Activated CD4-positive, alpha-beta T cell treated with anti-CD3 and anti-CD28 coated beads, Interleukin-2, amount 10 ng/mL, durations not matched to agents 24 days and 14 days (primary cell): ENCODE results near the gene BBS4. TPM values are rescaled to one million over a fixed set of nuclear protein-coding genes. Genes with fewer than 3 reads are reported as not detected.
"Not testable (repeated sequence)": the region's sequence is repeated elsewhere in the genome, so short reads cannot be mapped to it uniquely, and the experiment has no call there.

Experiments used
- DNase-seq: peaks from one replicate; pipeline ENCODE4 v3.0.0; 2022
- H3K27ac Mint-ChIP-seq: one replicate; pipeline ENCODE4 v1.8.0; 2022; ENCODE audit warnings: mild to moderate bottlenecking, mixed read lengths
- H3K27me3 Mint-ChIP-seq: one replicate; pipeline ENCODE4 v1.8.0; 2022; ENCODE audit warnings: mixed read lengths
- H3K36me3 Mint-ChIP-seq: one replicate; pipeline ENCODE4 v1.8.0; 2022; ENCODE audit warnings: low read depth, mild to moderate bottlenecking, mixed read lengths
- H3K4me1 Mint-ChIP-seq: one replicate; pipeline ENCODE4 v1.8.0; 2021; ENCODE audit warnings: mixed read lengths
- H3K4me3 Mint-ChIP-seq: one replicate; pipeline ENCODE4 v1.8.0; 2022; ENCODE audit warnings: mild to moderate bottlenecking, moderate library complexity, mixed read lengths
- H3K9me3 Mint-ChIP-seq: one replicate; pipeline ENCODE4 v1.8.0; 2021; ENCODE audit warnings: mixed read lengths
- intact Hi-C: fragments of 100-400 bp; cut with micrococcal nuclease; formaldehyde crosslinking; loops from one replicate; pipeline ENCODE4 v1.15.1; 2023
- total RNA-seq: library from RNA; stranded (reverse); gene quantifications from 2 replicates; pipeline ENCODE4 v1.2.3, GENCODE V29; 2022

The BBS4 gene, protein sequence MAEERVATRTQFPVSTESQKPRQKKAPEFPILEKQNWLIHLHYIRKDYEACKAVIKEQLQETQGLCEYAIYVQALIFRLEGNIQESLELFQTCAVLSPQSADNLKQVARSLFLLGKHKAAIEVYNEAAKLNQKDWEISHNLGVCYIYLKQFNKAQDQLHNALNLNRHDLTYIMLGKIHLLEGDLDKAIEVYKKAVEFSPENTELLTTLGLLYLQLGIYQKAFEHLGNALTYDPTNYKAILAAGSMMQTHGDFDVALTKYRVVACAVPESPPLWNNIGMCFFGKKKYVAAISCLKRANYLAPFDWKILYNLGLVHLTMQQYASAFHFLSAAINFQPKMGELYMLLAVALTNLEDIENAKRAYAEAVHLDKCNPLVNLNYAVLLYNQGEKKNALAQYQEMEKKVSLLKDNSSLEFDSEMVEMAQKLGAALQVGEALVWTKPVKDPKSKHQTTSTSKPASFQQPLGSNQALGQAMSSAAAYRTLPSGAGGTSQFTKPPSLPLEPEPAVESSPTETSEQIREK
- total RNA-seq = 8.3 and 10.2 TPM in 2 replicates

DNA sequence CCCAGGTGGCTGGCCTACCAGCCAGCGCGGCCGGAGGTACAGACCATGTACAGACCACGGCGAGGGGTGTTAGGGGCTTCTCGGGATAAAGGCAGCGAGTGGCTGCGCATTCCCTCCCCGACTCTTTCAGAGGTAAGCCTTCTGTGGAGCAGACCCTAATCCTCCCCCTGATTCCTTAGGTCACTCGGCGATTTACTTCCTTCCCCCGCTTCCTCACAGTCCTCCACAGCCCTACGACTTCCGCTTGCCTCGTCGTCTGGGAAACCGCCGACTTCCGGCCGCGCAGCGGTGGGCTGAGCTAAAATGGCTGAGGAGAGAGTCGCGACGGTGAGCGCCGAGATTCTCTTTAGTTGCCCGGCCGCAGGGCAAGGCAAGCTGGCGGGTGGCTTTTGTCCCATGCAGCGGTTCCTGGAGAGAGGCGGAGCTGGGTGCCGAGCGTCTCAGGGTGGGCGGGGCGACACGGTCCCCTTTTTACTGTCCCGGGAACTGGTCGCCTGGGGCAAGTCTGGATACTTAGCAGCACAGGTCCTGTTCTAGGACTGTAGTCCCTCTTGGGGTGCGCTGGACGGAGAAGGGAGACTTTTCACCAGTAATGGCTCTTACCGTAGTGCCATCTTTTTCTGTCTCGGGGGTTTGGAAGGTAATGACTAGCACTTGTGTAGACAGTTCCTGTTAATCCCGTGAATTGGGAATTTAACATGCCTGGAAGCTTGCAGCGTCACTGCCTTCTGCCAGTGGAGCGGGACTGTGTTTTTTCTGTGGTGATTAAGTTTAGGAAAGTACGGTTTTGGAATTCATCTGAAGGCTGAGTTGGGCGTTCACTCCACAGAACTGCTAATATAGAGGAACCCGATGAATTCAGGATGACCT, at the start of gene BBS4, which contains the start of gene HIGD2B:
Gene BBS4 (plus strand): TSS at position 283 of the 870 bp plus-strand sequence. CDS start 21 bp downstream, at position 304.
Gene HIGD2B (minus strand): TSS at position 258 of the 870 bp plus-strand sequence. CDS start 9,808 bp downstream, outside the sequence.
- DNase-seq = peak; percentile 97
- Mint-ChIP-seq H3K27ac (peak within 1 kb of the TSS; percentile 88), H3K4me1 (peaks cover 21% of the 10 kb centered on the region), H3K27me3 (peaks cover under 1% of the 10 kb centered on the region), H3K36me3 (no peaks in the 10 kb centered on the region), H3K9me3 (no peaks in the 10 kb centered on the region), H3K4me3 (peak within 1 kb of the TSS; percentile 97)
- intact Hi-C loops = loop anchor here (2.0 to 5.0 kb wide), 3 partner anchors 97 to 569 kb away; partner anchors contain the start of genes ADPGK, ARIH1, MYO9A and SENP8

- H3K27ac Mint-ChIP-seq, H3K27me3 Mint-ChIP-seq, H3K4me1 Mint-ChIP-seq, intact Hi-C loops, H3K9me3 Mint-ChIP-seq, H3K36me3 Mint-ChIP-seq: not testable (repeated sequence)
- peak overlapping the region; percentile 34 for H3K4me3 Mint-ChIP-seq
- DNase-seq = peak; percentile 92
Observed at GRCh38 chr15:72636519-72637282, 49.3 kb upstream of the BBS4 start.

DNA sequence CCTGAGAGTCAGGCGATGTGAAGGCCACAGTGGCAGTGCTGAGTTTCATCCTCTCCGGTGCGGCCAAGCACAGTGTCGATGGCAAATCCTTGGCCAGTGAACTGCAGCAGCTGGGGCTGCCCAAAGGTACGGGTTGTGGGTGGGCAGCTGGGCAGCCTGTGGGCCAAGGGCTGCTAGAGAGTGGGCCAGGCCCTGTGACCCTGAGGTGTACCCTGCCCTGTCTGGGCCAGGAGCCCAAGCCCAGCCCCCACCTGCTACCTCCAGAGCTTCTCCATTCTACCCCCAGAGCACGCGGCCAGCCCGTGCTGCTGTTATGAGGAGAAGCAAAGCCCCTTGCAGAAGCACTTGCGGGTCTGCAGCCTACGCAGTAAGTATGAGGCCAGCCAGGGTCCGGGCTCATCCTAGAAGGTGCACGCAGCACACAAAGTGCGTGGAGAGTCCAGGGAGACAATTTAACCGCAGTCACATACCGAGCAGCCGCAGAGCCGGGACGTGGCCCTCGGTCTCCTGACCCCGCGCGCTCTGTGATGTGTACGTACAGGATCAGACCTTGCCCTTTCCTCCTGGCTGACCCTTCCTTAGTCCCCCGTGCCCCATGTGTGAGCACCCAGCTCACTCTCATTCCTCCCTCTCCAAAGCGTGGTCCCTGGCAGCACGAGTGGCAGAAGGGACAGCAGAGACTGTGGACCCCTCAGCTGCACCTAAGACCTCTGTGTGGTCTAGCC, 46.1 kb upstream of the BBS4 start:
- DNase-seq, H3K4me3 Mint-ChIP-seq, H3K36me3 Mint-ChIP-seq, H3K27me3 Mint-ChIP-seq, H3K27ac Mint-ChIP-seq, intact Hi-C loops, H3K9me3 Mint-ChIP-seq, H3K4me1 Mint-ChIP-seq: not testable (repeated sequence)

GRCh38 chr15:72642271-72642670, 43.7 kb upstream of the BBS4 start:
- DNase-seq, H3K9me3 Mint-ChIP-seq, H3K4me1 Mint-ChIP-seq, H3K36me3 Mint-ChIP-seq, H3K27ac Mint-ChIP-seq, H3K4me3 Mint-ChIP-seq, H3K27me3 Mint-ChIP-seq, intact Hi-C loops: not testable (repeated sequence)

DNA sequence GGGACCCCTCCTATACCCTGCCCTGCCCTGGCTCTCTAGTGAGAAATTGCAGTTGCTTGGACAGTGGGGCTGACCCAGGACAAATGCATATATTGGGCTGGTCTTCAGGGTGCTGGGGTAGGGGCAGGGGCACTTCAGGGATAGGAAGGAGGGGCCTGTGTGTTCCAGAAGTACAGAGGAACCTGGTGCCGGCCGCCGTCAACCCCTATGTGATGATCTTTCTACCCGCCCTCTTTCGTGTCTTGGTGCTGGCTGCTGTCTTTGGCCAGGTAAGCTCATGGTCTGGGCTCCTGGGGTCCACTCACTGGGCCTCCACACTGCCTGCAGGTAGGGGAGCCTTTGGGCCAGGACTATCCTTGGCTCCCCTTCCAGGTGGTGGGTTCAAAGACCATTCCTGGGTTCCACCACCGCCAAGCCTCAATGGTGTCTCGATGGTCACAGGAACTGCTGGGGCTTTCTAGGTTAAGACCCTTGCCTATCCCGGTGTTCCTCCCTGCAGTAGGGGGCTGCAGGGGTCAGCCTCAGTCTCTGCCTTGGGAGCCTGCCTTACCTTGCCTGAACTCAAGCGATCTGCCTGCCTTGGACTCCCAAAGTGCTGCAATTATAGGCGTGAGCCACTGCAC, 37.3 kb upstream of the BBS4 start:
- DNase-seq, intact Hi-C loops, H3K27me3 Mint-ChIP-seq, H3K9me3 Mint-ChIP-seq, H3K4me3 Mint-ChIP-seq, H3K36me3 Mint-ChIP-seq, H3K27ac Mint-ChIP-seq, H3K4me1 Mint-ChIP-seq: not testable (repeated sequence)

DNA sequence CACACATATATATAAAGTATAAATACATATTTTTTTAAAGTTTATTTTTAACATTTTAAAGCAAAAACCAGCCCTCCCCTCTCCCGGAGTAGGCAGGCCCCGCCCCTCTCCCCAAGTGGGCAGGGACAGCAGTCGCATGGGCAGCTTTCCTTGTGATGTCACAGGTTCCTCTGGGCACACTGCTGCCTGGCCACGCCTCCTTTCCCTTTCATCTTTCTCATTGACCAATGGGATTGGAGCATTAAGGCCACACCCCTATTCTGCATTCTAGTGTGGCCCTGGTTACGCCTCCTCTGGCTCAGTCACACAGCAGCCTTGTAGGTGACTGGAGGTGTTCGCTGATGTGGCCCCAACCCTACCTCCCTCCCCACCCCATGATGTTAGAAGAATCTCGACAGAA, 31.6 kb upstream of the BBS4 start, which contains the start of gene GOLGA6B:
Gene GOLGA6B (plus strand): TSS at position 301 of the 400 bp plus-strand sequence. CDS start 41 bp downstream, at position 342.
- H3K9me3 Mint-ChIP-seq, H3K27ac Mint-ChIP-seq, intact Hi-C loops, H3K27me3 Mint-ChIP-seq, H3K36me3 Mint-ChIP-seq, H3K4me3 Mint-ChIP-seq, DNase-seq, H3K4me1 Mint-ChIP-seq: not testable (repeated sequence)

DNA sequence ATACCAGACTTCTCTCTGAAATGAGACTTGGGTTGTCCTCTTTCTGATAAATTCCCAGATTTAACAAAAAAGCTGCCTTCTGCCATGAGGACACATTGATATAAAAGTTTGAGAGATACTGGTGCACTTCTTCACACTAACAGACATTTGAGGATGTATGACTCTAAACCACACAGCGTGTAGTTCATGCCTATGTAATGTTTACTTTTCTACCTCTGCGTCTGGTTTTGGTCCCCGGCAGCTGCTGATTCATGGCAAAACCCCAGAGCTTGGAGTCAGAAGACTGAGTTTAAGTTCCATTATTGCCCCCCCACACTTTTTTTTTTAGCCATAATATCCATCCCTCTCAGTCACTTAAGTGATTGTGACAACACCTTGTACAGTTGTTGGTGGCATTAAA, 30.0 kb upstream of the BBS4 start:
- H3K27ac Mint-ChIP-seq, H3K4me3 Mint-ChIP-seq, H3K4me1 Mint-ChIP-seq, DNase-seq, H3K36me3 Mint-ChIP-seq, H3K9me3 Mint-ChIP-seq, H3K27me3 Mint-ChIP-seq, intact Hi-C loops: not testable (repeated sequence)

GRCh38 chr15:72661081-72661480, 24.9 kb upstream of the BBS4 start:
- H3K4me1 Mint-ChIP-seq, H3K27me3 Mint-ChIP-seq, H3K9me3 Mint-ChIP-seq, H3K4me3 Mint-ChIP-seq, intact Hi-C loops, H3K27ac Mint-ChIP-seq, DNase-seq, H3K36me3 Mint-ChIP-seq: not testable (repeated sequence)

DNA sequence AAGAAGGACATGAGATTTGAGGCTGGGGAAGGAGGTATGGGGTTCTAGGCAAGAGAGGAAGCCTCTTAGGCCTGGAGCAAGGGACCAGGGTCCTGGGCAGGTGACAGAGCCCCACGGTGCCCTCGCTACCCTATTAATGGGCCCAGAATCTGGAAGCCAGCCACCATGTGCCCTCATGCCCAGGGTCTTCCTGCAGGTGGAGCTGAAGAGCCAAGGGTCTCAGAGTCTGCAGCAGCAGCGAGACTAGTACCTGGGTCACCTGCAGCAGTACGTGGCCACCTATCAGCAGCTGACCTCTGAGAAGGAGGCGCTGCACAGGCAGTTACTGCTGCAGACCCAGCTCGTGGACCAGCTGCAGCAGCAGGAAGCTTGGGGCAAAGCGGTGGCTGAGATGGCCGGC, 22.1 kb upstream of the BBS4 start:
- H3K9me3 Mint-ChIP-seq, H3K4me1 Mint-ChIP-seq, H3K4me3 Mint-ChIP-seq, DNase-seq, H3K36me3 Mint-ChIP-seq, intact Hi-C loops, H3K27me3 Mint-ChIP-seq, H3K27ac Mint-ChIP-seq: not testable (repeated sequence)

- H3K27ac Mint-ChIP-seq, H3K9me3 Mint-ChIP-seq, H3K4me3 Mint-ChIP-seq, H3K36me3 Mint-ChIP-seq, H3K4me1 Mint-ChIP-seq, intact Hi-C loops, H3K27me3 Mint-ChIP-seq, DNase-seq: not testable (repeated sequence)
Observed at GRCh38 chr15:72665706-72666105, 20.3 kb upstream of the BBS4 start.

GRCh38 chr15:72669803-72670202, 16.2 kb upstream of the BBS4 start:
- DNase-seq, H3K4me1 Mint-ChIP-seq, H3K27ac Mint-ChIP-seq, H3K36me3 Mint-ChIP-seq, intact Hi-C loops, H3K4me3 Mint-ChIP-seq, H3K9me3 Mint-ChIP-seq: not testable (repeated sequence)
- peaks cover 14% of the 10 kb centered on the region for H3K27me3 Mint-ChIP-seq

DNA sequence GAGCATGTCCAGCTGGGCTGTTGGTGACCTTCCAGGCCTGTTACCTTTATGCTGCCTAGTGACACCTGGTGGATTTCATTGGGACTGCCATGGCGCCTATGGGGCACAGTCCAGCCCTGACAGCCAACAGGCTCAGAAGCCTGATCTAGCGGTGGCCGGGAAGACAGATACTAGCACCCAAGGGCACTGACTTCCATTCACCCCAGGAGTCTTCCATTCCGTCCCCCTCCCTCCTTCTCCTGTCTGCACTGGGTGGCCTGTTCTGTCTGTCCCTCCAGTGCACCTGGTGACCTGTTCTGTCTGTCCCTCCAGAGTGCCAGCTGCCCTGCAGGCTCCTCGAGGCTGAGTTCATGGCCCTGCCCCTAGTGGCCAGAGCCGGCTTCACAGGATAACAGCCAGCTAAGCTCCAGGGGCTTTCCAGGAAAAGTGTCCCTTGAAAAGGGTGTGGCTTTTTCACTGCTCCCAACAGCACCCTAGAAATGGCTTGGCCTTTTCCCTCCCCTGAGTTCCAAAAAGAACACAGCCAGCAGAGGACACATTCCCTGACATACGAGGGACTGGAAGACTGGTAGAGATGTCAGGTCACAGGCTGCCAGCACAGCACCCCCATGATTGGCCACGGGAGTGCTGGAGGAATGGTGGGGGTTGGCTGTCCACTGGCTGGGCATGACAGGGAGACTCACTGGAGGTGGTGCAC, 15.2 kb upstream of the BBS4 start:
- H3K36me3 Mint-ChIP-seq, H3K27ac Mint-ChIP-seq, H3K4me1 Mint-ChIP-seq, H3K9me3 Mint-ChIP-seq, intact Hi-C loops: not testable (repeated sequence)
- peak; percentile 92 for DNase-seq
- peak overlapping the region; percentile 75 for H3K4me3 Mint-ChIP-seq
- peaks cover 12% of the 10 kb centered on the region for H3K27me3 Mint-ChIP-seq
